HepG2 (cell line): ENCODE measurements around the gene GPR65. TPM values are rescaled to one million over a fixed set of nuclear protein-coding genes. Genes with fewer than 3 reads are reported as not detected.
A peak's percentile ranks its signal among the peaks of the same experiment; 100 is the strongest.

Experiments used
- EP300 ChIP-seq, 3 experiments: sonication (generic) in 1 of 3; formaldehyde crosslinking in 1 of 3; IDR thresholded peaks; 2 replicates each; pipeline versions ENCODE4 v1.5.1 to v1.6.1; 2011 to 2020; ENCODE audit warnings: low read depth in 2 of 3, low read length in 2 of 3, borderline replicate concordance in 1 of 3, improper control_type of control experiment in 1 of 3, mild to moderate bottlenecking in 1 of 3, missing genetic modification reagents in 1 of 3, moderate library complexity in 1 of 3
- GMEB1 ChIP-seq: sonication (generic); formaldehyde crosslinking; IDR thresholded peaks from 2 replicates; pipeline ENCODE4 v1.5.1; 2020; ENCODE audit warnings: missing genetic modification reagents, mild to moderate bottlenecking, borderline replicate concordance
- GMEB2 ChIP-seq: IDR thresholded peaks from 2 replicates; pipeline ENCODE4 v1.6.1; 2016; ENCODE audit warnings: missing biosample characterization, missing genetic modification reagents, low read depth
- HOXA3 ChIP-seq: sonication (generic); formaldehyde crosslinking; IDR thresholded peaks from 2 replicates; pipeline ENCODE4 v1.5.0; 2020; ENCODE audit warnings: missing genetic modification reagents
- HOXD1 ChIP-seq: sonication (generic); formaldehyde crosslinking; IDR thresholded peaks from 2 replicates; pipeline ENCODE4 v1.5.0; 2020; ENCODE audit warnings: missing genetic modification reagents
- SIX1 ChIP-seq: sonication (generic); formaldehyde crosslinking; IDR thresholded peaks from 2 replicates; pipeline ENCODE4 v1.4.0; 2020; ENCODE audit warnings: missing genetic modification reagents, borderline replicate concordance
- SOX5 ChIP-seq: IDR thresholded peaks from 2 replicates; pipeline ENCODE4 v1.6.1; 2016; ENCODE audit warnings: borderline replicate concordance
- SP140L ChIP-seq: sonication (generic); formaldehyde crosslinking; IDR thresholded peaks from 2 replicates; pipeline ENCODE4 v1.4.0; 2020; ENCODE audit warnings: missing genetic modification reagents, borderline replicate concordance
- TBP ChIP-seq: sonication (generic); formaldehyde crosslinking; IDR thresholded peaks from 2 replicates; pipeline ENCODE4 v1.5.0; 2020; ENCODE audit warnings: missing genetic modification reagents
- TERF1 ChIP-seq: sonication (generic); formaldehyde crosslinking; IDR thresholded peaks from 2 replicates; pipeline ENCODE4 v1.8.0; 2022; ENCODE audit warnings: mild to moderate bottlenecking, missing genetic modification reagents, moderate library complexity
- ZBTB7B ChIP-seq: sonication (generic); formaldehyde crosslinking; IDR thresholded peaks from 2 replicates; pipeline ENCODE4 v1.4.0; 2020; ENCODE audit warnings: missing genetic modification reagents
- ZNF12 ChIP-seq: sonication (generic); formaldehyde crosslinking; IDR thresholded peaks from 2 replicates; pipeline ENCODE4 v1.5.0; 2020; ENCODE audit warnings: missing genetic modification reagents
- ZNF124 ChIP-seq: sonication (generic); formaldehyde crosslinking; IDR thresholded peaks from 2 replicates; pipeline ENCODE4 v1.4.0; 2020; ENCODE audit warnings: missing genetic modification reagents
- ZNF24 ChIP-seq: fragments of 450-650 bp; IDR thresholded peaks from 2 replicates; pipeline ENCODE4 v1.6.1; 2017; ENCODE audit warnings: antibody characterized with exemption, mild to moderate bottlenecking
- ZNF343 ChIP-seq: sonication (generic); formaldehyde crosslinking; IDR thresholded peaks from 2 replicates; pipeline ENCODE4 v1.4.0; 2020; ENCODE audit warnings: mild to moderate bottlenecking, missing genetic modification reagents
- ZNF792 ChIP-seq: IDR thresholded peaks from 2 replicates; pipeline ENCODE4 v1.6.1; 2016
- ZNF816 ChIP-seq: sonication (generic); formaldehyde crosslinking; IDR thresholded peaks from 2 replicates; pipeline ENCODE4 v1.8.0; 2022; ENCODE audit warnings: missing genetic modification reagents, mild to moderate bottlenecking, borderline replicate concordance
- ZNF83 ChIP-seq: sonication (generic); formaldehyde crosslinking; IDR thresholded peaks from 2 replicates; pipeline ENCODE4 v1.4.0; 2020; ENCODE audit warnings: missing genetic modification reagents, mild to moderate bottlenecking, borderline replicate concordance
- polyA plus RNA-seq, 8 experiments: library from polyadenylated mRNA; depleted of rRNA in 3 of 8; stranded (reverse) in 7 of 8; unstranded in 1 of 8; fragments of >200 nt; fragmentation: Illumina TruSeq in 4 of 8; extraction: Trizol in 4 of 8; gene quantifications; 2 replicates each; pipeline versions ENCODE4 v1.2.1 to v1.2.3, GENCODE V29; 2011 to 2016; ENCODE audit warnings: low read depth in 4 of 8, missing spikeins in 1 of 8, mixed read lengths in 1 of 8; ENCODE audit not compliant: insufficient read depth in 1 of 8
- total RNA-seq, 5 experiments: library from RNA; depleted of rRNA; stranded (reverse); fragments of >200 nt; fragmentation: Illumina TruSeq; extraction: Trizol; gene quantifications; 2 replicates each; pipeline ENCODE4 v1.2.3, GENCODE V29; 2016; ENCODE audit warnings: low read depth in 1 of 5
- TF ChIP-seq, protein P1 (sequence below): sonication (generic); formaldehyde crosslinking; IDR thresholded peaks from 2 replicates; pipeline ENCODE4 v1.5.0; 2020; ENCODE audit warnings: mild to moderate bottlenecking, low read depth, missing genetic modification reagents, borderline replicate concordance
- TF ChIP-seq, protein P2 (sequence below): sonication (generic); formaldehyde crosslinking; IDR thresholded peaks from 2 replicates; pipeline ENCODE4 v1.4.0; 2020; ENCODE audit warnings: missing genetic modification reagents

Gene GPR65
- total and polyA plus RNA-seq, 2 of the 13 experiments (the other 11 are each of a cell fraction or from before 2014, with no cell fraction given), result not detected

GRCh38 chr14:88043529-88044443 lies 38.9 kb downstream of the GPR65 start (continued):
- TF ChIP-seq TERF1 (CRISPR knock-in tag) (no peak), ZNF83 (CRISPR knock-in tag) (no peak), SP140L (CRISPR knock-in tag) (0 out of 2 replicates have a peak, but pooled peaks have one; percentile 43), GMEB1 (CRISPR knock-in tag) (peak; percentile 43; the same call in 1 of the 2 replicates), HOXD1 (peak; percentile 90), ZBTB7B (CRISPR knock-in tag) (peak; percentile 66; the same call in 1 of the 2 replicates), ZNF816 (CRISPR knock-in tag) (peak; percentile 10; the same call in 1 of the 2 replicates), SIX1 (CRISPR knock-in tag) (0 out of 2 replicates have a peak, but pooled peaks have one; percentile 51), ZNF12 (CRISPR knock-in tag) (0 out of 2 replicates have a peak, but pooled peaks have one; percentile 63), GMEB2 (CRISPR knock-in tag) (no peak), SOX5 (CRISPR knock-in tag) (peak; percentile 92; the same call in 1 of the 2 replicates), ZNF343 (no peak), EP300 (IDR thresholded peaks at IDR 0.05; ENCODE audit: low read depth in 2 of 2, low read length in 2 of 2) (peak; percentile 94 to 99; a peak in 3 of 4 replicates), EP300 (CRISPR knock-in tag; IDR thresholded peaks at IDR 0.05; ENCODE audit: borderline replicate concordance) (peak; percentile 97), HOXA3 (CRISPR knock-in tag) (peak; percentile 73; the same call in 1 of the 2 replicates), ZNF24 (0 out of 2 replicates have a peak, but pooled peaks have one; percentile 40), ZNF792 (peak; percentile 79), ZNF124 (CRISPR knock-in tag) (peak; percentile 64; the same call in 1 of the 2 replicates), TBP (CRISPR knock-in tag) (no peak)
- TF ChIP-seq, protein P1, sequence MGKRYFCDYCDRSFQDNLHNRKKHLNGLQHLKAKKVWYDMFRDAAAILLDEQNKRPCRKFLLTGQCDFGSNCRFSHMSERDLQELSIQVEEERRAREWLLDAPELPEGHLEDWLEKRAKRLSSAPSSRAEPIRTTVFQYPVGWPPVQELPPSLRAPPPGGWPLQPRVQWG (CRISPR knock-in tag), result no peak
- TF ChIP-seq, protein P2, sequence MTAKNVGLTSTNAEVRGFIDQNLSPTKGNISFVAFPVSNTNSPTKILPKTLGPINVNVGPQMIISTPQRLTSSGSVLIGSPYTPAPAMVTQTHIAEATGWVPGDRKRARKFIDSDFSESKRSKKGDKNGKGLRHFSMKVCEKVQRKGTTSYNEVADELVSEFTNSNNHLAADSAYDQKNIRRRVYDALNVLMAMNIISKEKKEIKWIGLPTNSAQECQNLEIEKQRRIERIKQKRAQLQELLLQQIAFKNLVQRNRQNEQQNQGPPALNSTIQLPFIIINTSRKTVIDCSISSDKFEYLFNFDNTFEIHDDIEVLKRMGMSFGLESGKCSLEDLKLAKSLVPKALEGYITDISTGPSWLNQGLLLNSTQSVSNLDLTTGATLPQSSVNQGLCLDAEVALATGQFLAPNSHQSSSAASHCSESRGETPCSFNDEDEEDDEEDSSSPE (CRISPR knock-in tag), result no peak
